HUDEP-2 (cell line): Measurements from ENCODE around the gene CHST11.

Experiments
- DNase-seq, 76 experiments: peaks; one replicate each; lab custom pipeline; 2025; ENCODE audit not compliant: unreplicated experiment in 76 of 76; lab: John Stamatoyannopoulos, UW

CHST11 gene

DNA sequence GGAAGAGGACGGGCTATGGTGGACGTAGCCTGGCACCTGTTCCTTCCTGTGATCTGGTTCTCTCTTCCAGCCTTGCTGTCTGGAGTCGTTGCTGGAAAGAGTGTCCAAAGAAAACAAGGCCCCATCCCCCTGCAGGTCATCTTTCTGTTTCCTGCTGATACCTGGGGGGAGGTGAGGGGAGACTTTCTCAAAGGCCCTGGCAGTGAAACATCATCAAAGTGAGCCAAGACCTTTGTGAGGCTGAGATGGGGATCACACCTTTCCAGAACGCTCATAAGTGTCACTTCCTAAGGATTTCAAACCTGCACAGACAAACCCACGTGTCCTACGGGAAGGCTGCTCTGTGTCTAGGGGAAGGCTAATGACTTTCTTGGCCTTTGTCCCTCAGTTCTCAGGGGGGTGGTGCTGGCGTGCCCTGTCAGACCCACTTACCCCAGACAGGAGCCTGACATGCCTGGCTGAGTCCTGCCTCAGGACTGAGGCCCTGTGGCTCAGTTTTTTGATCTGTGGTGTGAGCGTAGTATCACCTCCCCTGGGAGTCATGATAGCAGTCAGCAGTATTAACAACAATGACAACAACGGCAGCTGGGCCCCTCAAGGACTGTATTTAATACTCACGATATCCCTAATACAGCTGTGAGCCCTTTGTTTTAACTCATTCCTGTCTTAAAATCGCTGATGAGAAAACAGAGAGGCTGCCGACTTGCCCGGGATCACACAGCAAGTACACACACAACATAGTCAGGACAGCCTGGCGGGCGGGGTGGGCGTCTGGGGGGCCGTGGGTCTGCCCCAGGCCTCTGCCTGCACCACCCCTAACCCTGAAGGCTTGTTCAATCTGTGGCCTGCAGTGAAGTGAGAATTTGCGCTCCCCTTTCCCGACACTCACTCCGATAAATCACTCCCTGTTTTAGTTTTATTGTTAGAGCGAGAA, 266.1 kb downstream of the CHST11 start:
- no peak for DNase-seq

DNA sequence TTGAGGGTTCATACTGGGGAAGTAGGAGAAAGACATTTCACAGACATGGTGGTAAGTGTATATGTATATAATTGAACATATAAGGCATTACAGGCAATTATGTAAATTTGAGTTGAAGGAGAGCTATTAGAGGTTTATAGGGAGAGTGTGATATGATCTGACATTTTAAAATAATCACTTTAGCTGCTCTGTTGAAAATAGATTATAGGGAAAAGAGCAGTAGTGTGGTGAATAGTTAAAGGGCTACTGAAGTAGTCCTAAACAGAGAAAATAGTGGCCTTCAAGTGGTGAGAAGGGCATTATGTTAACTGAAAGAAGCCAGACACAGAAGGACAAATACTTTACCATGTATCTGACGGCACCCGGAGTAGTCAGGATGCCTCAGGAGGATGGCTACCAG, 267.1 kb downstream of the CHST11 start:
- no peak for DNase-seq

DNA sequence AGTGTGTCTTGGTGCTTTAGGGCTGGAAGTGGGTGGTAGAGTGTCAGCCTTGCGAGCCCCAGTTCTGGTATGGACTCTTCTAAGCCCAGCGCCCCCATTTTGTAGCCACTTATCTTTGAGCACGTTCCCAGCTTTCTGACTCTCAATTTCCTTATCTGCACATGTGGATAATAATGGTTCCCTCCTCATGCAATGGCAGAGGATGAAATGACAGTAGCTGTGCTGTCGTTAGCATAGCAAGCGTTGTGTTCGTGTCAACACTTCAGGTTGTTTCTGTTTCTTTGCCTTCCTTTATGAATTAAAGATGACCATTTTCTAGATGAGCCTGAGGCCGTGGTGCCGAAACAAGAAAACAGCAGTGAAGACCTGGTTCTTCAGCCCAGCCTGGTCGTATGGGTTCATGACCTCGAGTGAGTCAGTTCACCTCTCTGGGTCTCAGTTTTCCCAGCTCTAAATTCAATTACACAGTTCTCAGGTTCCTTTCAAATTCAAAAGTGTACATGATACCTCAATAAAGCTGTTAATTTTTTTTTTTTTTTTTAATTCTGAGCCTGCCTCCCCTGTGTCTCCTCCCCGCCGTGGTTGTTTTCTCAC, 268.3 kb downstream of the CHST11 start:
- no peak for DNase-seq

DNA sequence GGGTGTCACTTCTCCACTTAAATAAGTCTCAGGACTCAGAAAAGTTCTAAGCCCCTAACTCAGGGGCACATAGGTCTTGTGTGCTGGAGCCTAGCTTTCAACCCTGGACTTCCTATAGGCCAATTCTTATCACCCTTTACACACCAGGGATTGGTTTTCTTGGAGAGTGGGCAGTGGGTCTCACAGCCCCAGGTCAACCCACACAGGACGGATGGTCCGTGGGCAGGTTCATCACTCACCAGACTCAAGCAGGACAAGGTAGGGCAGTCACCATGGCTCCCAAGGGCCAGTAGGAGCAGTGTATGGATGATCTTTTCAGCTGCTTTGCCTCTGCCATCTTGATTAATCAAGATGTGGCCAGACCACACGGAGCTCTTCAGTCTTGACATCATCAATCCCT, 268.9 kb downstream of the CHST11 start:
- DNase-seq: no peak

DNA sequence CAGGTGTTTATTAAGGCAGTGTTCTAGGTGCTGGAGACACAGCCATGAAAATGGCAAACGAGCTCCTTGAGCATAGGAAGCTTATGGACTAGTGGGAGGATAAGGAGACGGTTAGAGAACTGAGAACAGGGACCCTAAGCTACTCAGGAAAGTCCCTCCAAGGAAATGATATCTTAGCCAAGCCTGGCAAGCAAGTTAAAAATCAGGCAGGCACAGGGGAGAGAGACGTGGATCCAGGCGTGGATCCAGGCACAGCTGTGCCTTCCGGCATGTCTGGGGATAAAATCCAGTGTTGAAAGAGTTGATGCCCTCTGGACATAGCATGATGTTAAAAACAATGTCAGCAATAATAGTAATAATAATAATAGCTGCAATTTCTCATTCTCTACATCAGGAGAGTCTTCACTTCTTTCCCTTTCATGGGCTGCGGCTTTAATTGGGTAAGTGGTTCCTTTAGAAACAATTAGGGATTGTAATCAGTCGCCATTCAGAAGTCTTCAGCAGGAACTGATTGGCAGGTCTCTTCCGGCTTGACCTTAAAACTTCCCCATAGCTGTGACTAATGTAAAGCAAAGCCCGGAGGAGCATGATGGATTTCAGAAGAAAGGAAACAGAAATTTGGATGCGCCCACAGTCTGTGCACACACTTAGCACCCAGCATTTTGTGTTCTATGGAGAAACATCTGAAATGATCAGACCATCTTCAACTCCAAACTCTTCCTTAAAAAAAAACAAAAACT, 271.1 kb downstream of the CHST11 start:
- DNase-seq: no peak

DNA sequence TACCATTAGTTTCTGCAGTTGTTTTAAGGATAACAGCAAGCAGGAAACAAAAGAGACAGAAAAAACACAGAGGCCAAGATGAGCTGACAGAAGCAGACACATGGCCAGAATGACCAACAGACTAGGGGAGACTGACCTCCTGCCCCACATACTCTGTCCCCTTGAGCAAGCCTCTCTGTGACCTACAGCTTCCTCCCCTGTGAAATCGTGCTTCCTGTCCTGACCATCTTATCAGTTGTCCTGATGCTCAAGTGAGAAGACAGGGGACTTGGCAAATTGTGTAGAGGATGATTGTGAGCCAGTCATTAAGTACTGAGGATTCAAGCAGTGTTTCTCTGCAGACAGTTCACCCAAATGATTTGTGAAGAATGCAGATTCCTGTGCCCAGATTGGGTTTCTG, 272.3 kb downstream of the CHST11 start:
- DNase-seq: no peak

DNA sequence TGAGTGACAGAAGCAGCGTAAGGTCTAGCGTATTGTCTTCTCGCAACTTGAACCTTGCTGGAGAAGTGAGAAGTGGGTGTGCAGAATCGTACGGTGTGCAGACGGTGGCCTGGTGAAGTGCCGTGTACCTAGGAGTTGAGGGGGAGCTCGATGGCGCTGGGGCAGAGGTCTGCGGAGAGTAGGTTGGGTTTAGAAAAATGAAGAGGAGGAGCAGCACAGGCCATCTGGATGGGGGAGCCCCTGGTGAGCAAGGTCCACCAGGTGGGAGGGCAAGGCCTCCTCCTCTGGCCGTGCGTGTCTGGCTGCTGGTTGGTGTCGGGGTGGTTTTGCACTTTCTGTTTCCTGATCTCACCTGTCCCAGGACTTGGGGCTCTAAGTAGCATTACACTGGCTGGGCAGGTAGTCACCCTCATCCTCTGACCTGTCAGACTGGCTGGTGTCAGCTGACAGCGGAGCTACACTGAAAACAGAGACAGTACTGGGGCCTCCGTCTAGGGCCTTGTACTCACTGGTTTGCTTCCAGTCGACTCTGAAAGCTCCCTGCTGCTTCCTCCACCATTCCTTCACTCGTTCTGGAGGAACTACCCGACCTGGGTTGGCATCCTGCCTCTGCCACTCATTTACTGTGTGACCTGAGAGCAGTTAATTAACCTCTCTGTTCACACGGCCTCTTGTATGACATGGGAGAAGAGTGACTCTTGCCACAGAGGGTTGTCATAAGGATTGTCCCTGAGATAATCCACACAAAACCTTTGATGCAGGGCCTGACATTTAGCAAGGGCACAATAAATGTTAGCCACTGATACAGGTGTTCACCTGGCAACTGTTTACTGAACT, 273.1 kb downstream of the CHST11 start:
- DNase-seq: no peak

DNA sequence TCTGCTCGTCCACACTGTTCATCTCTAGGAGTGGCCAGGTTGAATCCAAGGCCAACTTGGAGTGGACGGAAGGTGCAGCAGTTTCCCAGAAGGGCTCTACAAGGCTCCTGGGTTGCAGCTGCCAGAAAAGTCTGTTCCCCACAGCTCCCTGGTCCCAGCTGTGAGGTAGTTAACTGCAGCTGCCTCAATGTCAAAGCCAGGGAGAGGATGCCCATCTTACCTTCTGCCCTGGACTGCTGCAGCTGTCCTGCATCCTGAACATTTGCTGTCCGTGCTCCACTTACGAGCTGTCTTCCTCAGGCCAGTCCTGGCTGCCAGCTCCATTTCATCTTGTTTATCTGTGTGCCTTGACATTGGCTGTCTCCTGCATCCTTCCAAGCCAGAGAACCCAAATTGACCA, 274.0 kb downstream of the CHST11 start:
- DNase-seq: no peak

DNA sequence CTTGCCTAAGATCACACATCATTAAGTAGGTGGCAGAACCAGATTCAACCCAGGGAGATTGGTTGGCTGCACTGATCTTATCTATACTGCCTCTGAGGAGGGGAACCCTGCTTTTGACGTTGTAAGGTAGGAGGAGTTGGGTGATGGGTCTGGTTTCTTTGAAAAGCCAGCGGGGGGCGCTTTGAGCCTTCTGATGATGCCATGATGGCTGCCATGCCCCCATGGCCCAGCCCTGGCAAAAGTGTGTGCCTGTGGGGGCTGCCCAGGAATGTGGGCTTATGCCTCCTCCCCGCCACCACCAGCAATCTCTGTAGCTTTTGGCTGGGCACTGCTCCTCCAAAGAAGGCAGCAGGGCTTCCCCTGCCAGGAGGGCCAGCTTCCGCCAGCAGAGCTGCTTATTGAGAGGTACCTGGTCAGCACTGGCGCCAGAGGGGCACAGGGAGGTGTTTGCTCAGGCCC, 277.0 kb downstream of the CHST11 start:
- peak in 4 of 76 experiments; percentile 2 to 21 (median 6) for DNase-seq

DNA sequence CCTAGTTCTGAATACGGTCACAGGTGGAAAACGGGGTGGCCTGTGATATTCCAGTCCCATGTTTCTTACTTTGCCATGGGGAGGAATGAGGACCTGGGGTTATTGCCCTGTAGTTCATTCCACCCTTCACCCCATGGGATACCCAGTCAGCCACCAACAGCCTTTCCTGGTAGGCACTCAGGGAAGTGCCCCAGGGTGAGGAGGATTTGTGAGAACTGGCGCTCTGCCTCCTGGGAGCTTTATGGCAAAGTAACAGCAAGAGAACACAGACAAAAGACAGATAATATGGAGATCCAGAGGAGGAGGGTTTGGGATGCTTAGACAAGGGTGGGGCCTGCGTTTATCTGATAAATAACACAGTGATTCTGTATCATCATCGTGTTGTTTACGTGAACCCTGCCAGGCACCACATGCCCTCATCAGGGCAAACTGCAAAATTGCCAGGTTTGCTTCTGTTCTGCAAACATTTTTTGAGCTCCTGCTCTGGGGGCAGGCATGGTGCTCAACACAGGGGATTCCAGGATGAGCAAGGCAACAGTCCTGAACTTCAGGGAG, 277.9 kb downstream of the CHST11 start:
- DNase-seq: no peak

DNA sequence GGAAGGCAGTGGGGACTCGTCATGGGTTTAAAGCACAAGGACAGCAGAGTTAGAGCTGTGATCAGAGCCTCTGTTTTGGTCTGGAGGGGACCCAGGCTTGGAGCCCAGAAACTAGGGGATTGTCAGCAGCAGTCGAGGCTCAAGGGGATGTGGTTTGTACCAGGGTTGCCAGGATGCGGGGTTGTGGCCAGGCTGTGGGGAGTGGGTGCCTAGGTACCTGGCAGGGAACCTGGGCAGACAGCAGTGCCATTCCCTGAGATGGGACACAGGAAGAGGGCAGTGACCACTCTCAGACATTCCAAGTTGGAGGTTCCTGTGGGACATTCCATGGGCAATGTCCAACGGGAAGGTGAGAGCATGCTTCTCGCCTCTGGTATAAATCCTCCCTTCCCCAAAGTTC, 279.1 kb downstream of the CHST11 start:
- no peak for DNase-seq

DNA sequence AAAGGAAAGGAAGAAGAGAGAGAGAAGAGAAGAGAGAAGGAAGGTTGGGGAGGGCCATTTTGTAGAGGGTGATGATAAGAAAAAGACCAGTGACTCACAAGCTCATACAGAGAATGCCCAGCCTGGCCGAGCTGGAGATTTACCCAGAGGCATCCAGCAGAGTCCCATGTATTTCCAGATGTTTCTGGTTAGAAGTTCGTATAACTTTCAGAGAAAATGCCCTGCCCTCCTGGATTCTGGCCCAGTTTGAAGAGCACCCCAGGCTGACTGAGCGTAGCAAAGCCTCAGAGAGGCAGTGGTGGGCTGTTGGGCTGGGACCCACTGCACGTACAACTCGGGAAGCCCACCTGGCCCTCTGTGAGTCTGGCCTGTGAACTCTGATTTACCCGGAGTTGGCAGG, 279.6 kb downstream of the CHST11 start:
- DNase-seq: no peak

DNA sequence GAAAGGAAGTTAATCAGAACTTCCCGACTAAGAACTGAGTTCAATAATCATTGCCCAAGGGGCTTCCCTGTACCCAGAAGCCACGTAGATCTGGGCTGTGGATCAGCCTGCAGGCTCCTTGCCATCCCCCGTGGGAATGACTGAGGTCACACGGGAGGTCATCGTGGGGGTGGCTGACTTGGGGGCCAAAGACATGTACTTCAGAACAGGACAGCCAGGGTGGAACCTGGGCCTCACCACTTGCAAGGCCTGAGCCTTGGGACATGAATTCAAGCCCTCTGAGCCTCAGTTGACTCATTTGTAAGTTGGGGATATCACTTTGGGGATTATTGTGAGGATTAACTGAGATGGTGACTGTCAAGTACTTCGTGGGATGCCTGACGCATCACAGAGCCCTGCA, 280.4 kb downstream of the CHST11 start:
- no peak for DNase-seq

DNA sequence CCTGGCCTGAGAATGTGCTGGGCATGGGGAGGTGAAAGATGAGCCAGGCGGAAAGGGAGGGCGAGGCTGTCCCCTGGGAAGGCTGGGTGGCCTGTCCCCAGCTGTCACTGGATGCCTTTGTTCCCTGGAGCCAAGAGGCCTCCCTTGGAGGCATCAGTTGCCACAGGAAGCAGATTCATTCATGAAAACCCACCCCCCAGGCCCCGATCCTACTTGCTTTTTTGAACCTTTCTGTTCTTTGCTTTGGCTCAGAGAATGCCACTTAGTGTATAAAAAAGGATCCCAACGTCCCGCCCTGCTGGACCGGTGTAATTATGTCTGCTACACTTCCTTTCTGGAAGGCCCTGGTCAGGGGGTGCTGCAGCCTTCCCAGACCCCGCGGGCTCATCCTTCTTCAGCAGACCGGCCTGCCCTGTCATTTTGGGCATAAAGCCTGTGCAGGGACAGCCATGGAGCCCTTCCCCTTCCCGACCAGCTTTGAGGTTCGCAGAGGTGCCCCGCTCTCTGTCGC, 281.1 kb downstream of the CHST11 start:
- no peak for DNase-seq

DNA sequence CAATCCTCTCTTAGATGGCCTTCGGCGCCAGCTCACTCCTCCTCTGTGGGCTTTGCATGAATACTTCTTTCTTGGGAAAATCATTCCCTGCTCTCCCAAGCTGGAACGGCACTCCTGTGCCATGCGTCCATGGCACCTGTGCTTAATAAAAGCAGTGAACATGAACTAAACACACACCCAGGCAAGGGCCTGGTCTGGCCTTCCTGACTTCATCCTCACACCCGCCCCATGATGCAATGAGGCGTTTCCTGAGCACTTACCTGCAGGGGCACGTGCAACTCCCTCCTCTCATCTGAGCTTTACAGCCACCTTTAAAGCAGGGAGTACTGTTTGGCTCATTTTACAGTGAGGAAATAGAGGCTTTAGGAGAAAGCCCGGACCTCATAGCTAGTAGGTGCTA, 281.6 kb downstream of the CHST11 start:
- DNase-seq: no peak

DNA sequence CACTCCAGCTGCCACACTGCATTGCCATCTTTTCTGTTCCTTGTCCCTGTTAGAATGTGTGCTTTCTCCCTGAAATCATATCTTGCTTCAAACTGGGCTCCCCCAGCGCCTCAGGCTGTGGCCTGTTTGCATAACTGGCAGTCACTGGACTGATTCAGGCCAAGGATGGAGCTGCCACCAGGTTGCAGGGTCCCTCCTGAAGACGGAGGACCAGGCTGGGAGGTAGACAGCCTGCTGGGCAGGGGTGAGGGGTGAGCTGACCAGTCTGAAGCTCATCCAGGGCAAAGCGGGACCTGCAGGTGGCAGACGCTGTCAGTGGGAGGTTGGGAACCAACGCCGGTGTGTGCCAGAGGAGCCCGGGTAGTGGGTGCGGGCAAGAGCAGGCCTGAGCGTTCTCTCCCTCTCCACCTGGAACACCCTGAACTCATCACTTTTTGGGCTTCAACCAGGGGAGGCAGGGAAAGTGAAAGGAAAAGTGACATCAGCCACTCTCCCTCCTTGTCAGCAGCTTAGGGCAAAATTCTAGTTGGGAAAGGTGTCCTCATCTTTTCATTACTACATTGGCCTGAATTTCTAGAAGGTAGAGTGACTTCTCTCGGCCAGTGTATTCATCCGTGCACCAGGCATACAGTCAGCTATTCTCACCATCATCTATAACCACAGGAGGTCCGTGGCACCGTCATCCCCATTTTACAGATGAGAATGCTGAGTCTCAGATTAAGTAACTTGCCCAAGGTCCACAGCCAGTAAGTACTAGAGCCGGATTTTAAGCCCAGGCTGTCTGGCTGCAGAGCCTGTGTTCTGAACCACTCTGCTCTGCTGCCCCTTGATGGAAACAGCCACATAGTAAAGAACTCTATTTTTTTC, 282.3 kb downstream of the CHST11 start:
- no peak for DNase-seq

DNA sequence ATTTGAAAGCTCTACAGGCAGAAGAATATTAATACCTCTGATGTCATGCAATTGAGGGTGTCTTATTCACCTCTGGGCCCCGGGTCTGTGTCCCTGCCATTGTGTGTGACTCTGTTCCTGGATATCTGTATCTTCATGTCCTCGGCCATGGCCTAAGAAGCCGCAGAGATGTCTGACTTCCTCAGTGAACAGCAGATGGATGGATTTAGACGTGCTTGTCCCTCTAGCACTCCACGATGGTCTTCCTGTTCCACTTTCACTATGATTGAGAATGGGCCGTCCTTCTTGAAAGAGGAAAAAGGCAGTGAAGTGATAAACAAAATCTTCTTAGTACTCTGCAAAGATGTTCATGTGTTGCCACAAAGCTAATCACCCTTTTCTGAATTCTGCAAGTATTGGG, 283.9 kb downstream of the CHST11 start:
- no peak for DNase-seq

DNA sequence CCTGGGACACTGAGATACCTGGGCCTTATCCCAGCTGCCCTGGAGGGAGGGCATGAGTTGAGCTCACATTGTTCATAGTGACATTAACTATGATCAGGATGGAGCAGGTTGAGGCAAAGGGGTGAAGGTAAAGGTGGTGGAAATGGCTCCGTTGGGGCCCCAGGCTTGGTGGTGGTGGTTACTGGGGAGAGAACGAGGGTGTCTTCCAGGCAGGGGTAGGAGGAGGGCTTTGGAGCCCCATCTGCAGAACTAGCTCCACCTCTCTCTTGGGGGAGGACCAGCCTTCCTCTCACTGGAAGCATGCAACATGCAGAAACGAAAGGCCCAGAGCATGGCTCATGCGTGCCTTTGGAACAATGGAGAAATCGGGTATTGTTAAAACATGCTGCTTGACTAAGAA, 284.3 kb downstream of the CHST11 start:
- DNase-seq: no peak
